CD14-positive monocyte (primary cell): ENCODE measurements around the gene ZNF23. TPM values are rescaled to one million over a fixed set of nuclear protein-coding genes. Genes with fewer than 3 reads are reported as not detected.

ENCODE experiments used
- DNase-seq, 3 donors: peaks; one replicate each; pipeline ENCODE4 v3.0.0-alpha.2; 2011 to 2022
- H2AFZ ChIP-seq: 2 replicates; pipeline ENCODE4 v1.6.0; 2012; ENCODE audit warnings: mild to moderate bottlenecking, low read depth, low read length, inconsistent platforms; ENCODE audit not compliant: insufficient read depth, poor library complexity, severe bottlenecking
- H3K27ac ChIP-seq, 2 donors: 1 replicate in 1 of 2; 2 replicates in 1 of 2; pipeline ENCODE4 v1.5.1; 2012 to 2013; ENCODE audit warnings: low read length in 2 of 2, control low read depth in 1 of 2, inconsistent platforms in 1 of 2, low read depth in 1 of 2, mild to moderate bottlenecking in 1 of 2
- H3K27me3 ChIP-seq, 2 donors: one replicate each; pipeline versions ENCODE4 v1.6.0 to v1.6.1; 2011 to 2013; ENCODE audit warnings: low read length in 2 of 2; ENCODE audit not compliant: control insufficient read depth in 2 of 2, insufficient read depth in 2 of 2
- H3K36me3 ChIP-seq, 2 donors: replicated peaks in 1 of 2; 1 replicate in 1 of 2; 2 replicates in 1 of 2; pipeline versions ENCODE4 v1.5.1 to v1.6.1; 2012 to 2013; ENCODE audit warnings: low read length in 2 of 2, control low read depth in 1 of 2, inconsistent platforms in 1 of 2, mild to moderate bottlenecking in 1 of 2; ENCODE audit not compliant: insufficient read depth in 2 of 2, control insufficient read depth in 1 of 2
- H3K4me1 ChIP-seq, 2 donors: 1 replicate in 1 of 2; 2 replicates in 1 of 2; pipeline versions ENCODE4 v1.5.1 to v1.6.1; 2012 to 2013; ENCODE audit warnings: low read length in 2 of 2, control low read depth in 1 of 2, inconsistent platforms in 1 of 2, mild to moderate bottlenecking in 1 of 2, moderate library complexity in 1 of 2; ENCODE audit not compliant: insufficient read depth in 2 of 2, control insufficient read depth in 1 of 2
- H3K4me2 ChIP-seq: replicated peaks from 2 replicates; pipeline ENCODE3; 2012; ENCODE audit warnings: low read length, moderate library complexity, mild to moderate bottlenecking; ENCODE audit not compliant: poor library complexity, severe bottlenecking; ENCODE audit errors: extremely low read depth
- H3K4me3 ChIP-seq, 3 experiments: fragments of 200-600 bp in 1 of 3; sonication (generic) in 1 of 3; replicated peaks in 1 of 3; 1 replicate in 2 of 3; 2 replicates in 1 of 3; pipeline ENCODE4 v1.5.1; 2011 to 2013; ENCODE audit warnings: low read length in 3 of 3, mild to moderate bottlenecking in 3 of 3, control low read depth in 2 of 3, low read depth in 2 of 3, inconsistent platforms in 1 of 3, moderate library complexity in 1 of 3
- H3K79me2 ChIP-seq: 2 replicates; pipeline ENCODE4 v1.6.0; 2012; ENCODE audit warnings: mild to moderate bottlenecking, control low read depth, inconsistent platforms, low read length, moderate library complexity; ENCODE audit not compliant: insufficient read depth
- H3K9ac ChIP-seq: 2 replicates; pipeline ENCODE4 v1.6.0; 2017; ENCODE audit warnings: low read length, mild to moderate bottlenecking; ENCODE audit not compliant: insufficient read depth, poor library complexity, severe bottlenecking
- H3K9me3 ChIP-seq, 2 donors: replicated peaks in 1 of 2; 1 replicate in 1 of 2; 2 replicates in 1 of 2; pipeline versions ENCODE4 v1.5.1 to v1.6.1; 2012 to 2013; ENCODE audit warnings: low read length in 2 of 2, control low read depth in 1 of 2; ENCODE audit not compliant: control insufficient read depth in 1 of 2, insufficient read depth in 1 of 2
- H4K20me1 ChIP-seq: 2 replicates; pipeline ENCODE4 v1.6.0; 2012; ENCODE audit warnings: mild to moderate bottlenecking, low read length, control low read depth, moderate library complexity; ENCODE audit not compliant: insufficient read depth
- H3K27ac Mint-ChIP-seq, 7 donors: one replicate each; pipeline ENCODE4 v1.8.0; 2020; ENCODE audit warnings: mild to moderate bottlenecking in 7 of 7, mixed read lengths in 7 of 7, moderate library complexity in 6 of 7, inconsistent platforms in 2 of 7
- H3K27me3 Mint-ChIP-seq, 3 donors: one replicate each; pipeline ENCODE4 v1.8.0; 2021 to 2022; ENCODE audit warnings: low read depth in 3 of 3, mild to moderate bottlenecking in 3 of 3, mixed read lengths in 3 of 3, moderate library complexity in 3 of 3, inconsistent platforms in 1 of 3
- H3K36me3 Mint-ChIP-seq, 2 donors: one replicate each; pipeline ENCODE4 v1.8.0; 2020; ENCODE audit warnings: mixed read lengths in 2 of 2, inconsistent platforms in 1 of 2, mild to moderate bottlenecking in 1 of 2
- H3K4me1 Mint-ChIP-seq: one replicate; pipeline ENCODE4 v1.8.0; 2020; ENCODE audit warnings: mild to moderate bottlenecking, mixed read lengths
- H3K4me3 Mint-ChIP-seq, 2 donors: one replicate each; pipeline ENCODE4 v1.8.0; 2020; ENCODE audit warnings: mild to moderate bottlenecking in 2 of 2, mixed read lengths in 2 of 2, moderate library complexity in 1 of 2
- H3K9me3 Mint-ChIP-seq, 7 donors: one replicate each; pipeline ENCODE4 v1.8.0; 2020 to 2022; ENCODE audit warnings: mixed read lengths in 7 of 7, mild to moderate bottlenecking in 6 of 7, moderate library complexity in 6 of 7, inconsistent platforms in 2 of 7
- CTCF ChIP-seq: fragments of 200-600 bp; IDR thresholded peaks from one replicate; pipeline ENCODE4 v1.8.0; 2022; ENCODE audit warnings: antibody characterized with exemption, mild to moderate bottlenecking
- WGBS: methylation state at CpG from one replicate; pipeline ENCODE4 v1.1.5; 2013; ENCODE audit warnings: missing lambda C conversion rate; ENCODE audit not compliant: insufficient coverage; 5-methylcytosine and 5-hydroxymethylcytosine counted together
- intact Hi-C, 2 donors: fragments of 100-400 bp; cut with micrococcal nuclease; formaldehyde crosslinking; loops; one replicate each; pipeline versions ENCODE4 v1.15.0 to v1.15.1; 2023
- polyA plus RNA-seq, 3 donors: library from polyadenylated mRNA; depleted of rRNA in 1 of 3; unstranded in 2 of 3; stranded (reverse) in 1 of 3; fragments of 300-500 nt in 2 of 3; fragments of >200 nt in 1 of 3; fragmentation: Illumina TruSeq in 2 of 3; gene quantifications; 1 replicate in 2 of 3; 2 replicates in 1 of 3; pipeline ENCODE4 v1.2.3, GENCODE V29; 2012 to 2021

The ZNF23 gene
- polyA plus RNA-seq, 3 donors, result 2.1 to 3.9 (median 2.8) TPM

GRCh38 chr16:71474864-71475263, 12.8 kb upstream of the ZNF23 start:
- Histone ChIP-seq H3K79me2 (no peaks in the 10 kb centered on the region), H3K4me2 (no peak overlapping the region), H3K36me3 (peaks cover 5 to 29% of the 10 kb centered on the region in 2 donors), H2AFZ (no peak overlapping the region), H3K27me3 (no peaks in the 10 kb centered on the region), H3K4me3 (no peak overlapping the region), H3K9ac (no peak overlapping the region), H3K27ac (no peak overlapping the region), H3K4me1 (no peaks in the 10 kb centered on the region), H4K20me1 (no peaks in the 10 kb centered on the region), H3K9me3 (no peaks in the 10 kb centered on the region)
- DNase-seq, result no peak
- Mint-ChIP-seq H3K27ac (peak overlapping the region in 1 of 7 donors; percentile 27), H3K36me3 (peaks cover 10 to 24% of the 10 kb centered on the region in 2 donors), H3K27me3 (no peaks in the 10 kb centered on the region), H3K4me1 (no peaks in the 10 kb centered on the region), H3K9me3 (peaks cover 0 to 1% (median 0%) of the 10 kb centered on the region in 7 donors), H3K4me3 (no peak overlapping the region)
- TF ChIP-seq CTCF, result no peak
- no CpG with 5 or more reads among the region's 3 CpGs for WGBS
- intact Hi-C loops, result no loop called here

GRCh38 chr16:71473891-71474290, 11.8 kb upstream of the ZNF23 start:
- no peak overlapping the region for H3K9ac ChIP-seq
- no peak for TF ChIP-seq CTCF
- no peak overlapping the region for H3K4me2 ChIP-seq
- H3K79me2 ChIP-seq, result no peaks in the 10 kb centered on the region
- Mint-ChIP-seq H3K4me3 (no peak overlapping the region), H3K9me3 (peaks cover 0 to 1% (median 0%) of the 10 kb centered on the region in 7 donors), H3K4me1 (no peaks in the 10 kb centered on the region), H3K27ac (peak overlapping the region in 1 of 7 donors; percentile 10), H3K27me3 (no peaks in the 10 kb centered on the region), H3K36me3 (peaks cover 10 to 24% of the 10 kb centered on the region in 2 donors)
- no peaks in the 10 kb centered on the region for H4K20me1 ChIP-seq
- H3K9me3 ChIP-seq, result no peaks in the 10 kb centered on the region
- no peaks in the 10 kb centered on the region for H3K27me3 ChIP-seq
- H3K27ac ChIP-seq, result no peak overlapping the region
- H2AFZ ChIP-seq, result no peak overlapping the region
- no peak overlapping the region for H3K4me3 ChIP-seq
- H3K4me1 ChIP-seq, result no peaks in the 10 kb centered on the region
- WGBS, result 100% methylated on average over 2 of the region's 5 CpGs
- intact Hi-C loops, result no loop called here
- H3K36me3 ChIP-seq, result peaks cover 5 to 29% of the 10 kb centered on the region in 2 donors
- no peak for DNase-seq
